Activated naive CD8-positive, alpha-beta T cell (primary cell): ENCODE data around the gene SLC9A4.

ENCODE experiments used
- H3K27ac Mint-ChIP-seq: one replicate; pipeline ENCODE4 v1.8.0; 2021; ENCODE audit warnings: mixed read lengths
- H3K27me3 Mint-ChIP-seq: one replicate; pipeline ENCODE4 v1.8.0; 2021; ENCODE audit warnings: mixed read lengths
- H3K36me3 Mint-ChIP-seq: one replicate; pipeline ENCODE4 v1.8.0; 2021; ENCODE audit warnings: mixed read lengths
- H3K4me1 Mint-ChIP-seq: one replicate; pipeline ENCODE4 v1.8.0; 2021; ENCODE audit warnings: low read depth, mixed read lengths
- H3K4me3 Mint-ChIP-seq: one replicate; pipeline ENCODE4 v1.8.0; 2021; ENCODE audit warnings: mild to moderate bottlenecking, mixed read lengths
- H3K9me3 Mint-ChIP-seq: one replicate; pipeline ENCODE4 v1.8.0; 2021; ENCODE audit warnings: low read depth, mixed read lengths

Gene SLC9A4

GRCh38 chr2:102473020-102473419, at the start of gene SLC9A4:
Gene SLC9A4 (plus strand): TSS chr2:102473226. CDS start chr2:102473760, 534 bp downstream.
- H3K4me1 Mint-ChIP-seq = no peaks in the 10 kb centered on the region
- H3K4me3 Mint-ChIP-seq = no peak within 1 kb of the TSS
- H3K36me3 Mint-ChIP-seq = no peaks in the 10 kb centered on the region
- peaks cover 11% of the 10 kb centered on the region for H3K9me3 Mint-ChIP-seq
- no peak within 1 kb of the TSS for H3K27ac Mint-ChIP-seq
- peaks cover 9% of the 10 kb centered on the region for H3K27me3 Mint-ChIP-seq

GRCh38 chr2:102423368-102423767, 49.7 kb upstream of the SLC9A4 start:
- H3K4me1 Mint-ChIP-seq = peaks cover 53% of the 10 kb centered on the region
- no peak overlapping the region for H3K27ac Mint-ChIP-seq
- H3K27me3 Mint-ChIP-seq = no peaks in the 10 kb centered on the region
- peaks cover 11% of the 10 kb centered on the region for H3K36me3 Mint-ChIP-seq
- no peak overlapping the region for H3K4me3 Mint-ChIP-seq
- H3K9me3 Mint-ChIP-seq = no peaks in the 10 kb centered on the region

GRCh38 chr2:102424754-102425153, 48.3 kb upstream of the SLC9A4 start:
- peaks cover 45% of the 10 kb centered on the region for H3K4me1 Mint-ChIP-seq
- peaks cover 11% of the 10 kb centered on the region for H3K36me3 Mint-ChIP-seq
- no peaks in the 10 kb centered on the region for H3K27me3 Mint-ChIP-seq
- no peaks in the 10 kb centered on the region for H3K9me3 Mint-ChIP-seq
- H3K4me3 Mint-ChIP-seq = no peak overlapping the region
- H3K27ac Mint-ChIP-seq = no peak overlapping the region

- peaks cover 11% of the 10 kb centered on the region for H3K36me3 Mint-ChIP-seq
These were observed 47.4 kb upstream of the SLC9A4 start for GRCh38 chr2:102425441-102426132.

GRCh38 chr2:102427249-102427648, 45.8 kb upstream of the SLC9A4 start:
- peaks cover 6% of the 10 kb centered on the region for H3K36me3 Mint-ChIP-seq

More at GRCh38 chr2:102425441-102426132, 47.4 kb upstream of the SLC9A4 start:
- H3K27me3 Mint-ChIP-seq = no peaks in the 10 kb centered on the region
- H3K4me1 Mint-ChIP-seq = peaks cover 42% of the 10 kb centered on the region
- H3K9me3 Mint-ChIP-seq = no peaks in the 10 kb centered on the region
- H3K4me3 Mint-ChIP-seq = no peak overlapping the region
- no peak overlapping the region for H3K27ac Mint-ChIP-seq

GRCh38 chr2:102428573-102428972, 44.5 kb upstream of the SLC9A4 start:
- Mint-ChIP-seq H3K4me1 (peaks cover 26% of the 10 kb centered on the region), H3K36me3 (peaks cover 3% of the 10 kb centered on the region), H3K27me3 (no peaks in the 10 kb centered on the region), H3K27ac (no peak overlapping the region), H3K9me3 (no peaks in the 10 kb centered on the region), H3K4me3 (no peak overlapping the region)

More at GRCh38 chr2:102427249-102427648, 45.8 kb upstream of the SLC9A4 start:
- Mint-ChIP-seq H3K9me3 (no peaks in the 10 kb centered on the region), H3K4me3 (no peak overlapping the region), H3K27ac (no peak overlapping the region), H3K27me3 (no peaks in the 10 kb centered on the region), H3K4me1 (peaks cover 38% of the 10 kb centered on the region)

- Mint-ChIP-seq H3K9me3 (no peaks in the 10 kb centered on the region), H3K36me3 (peaks cover 3% of the 10 kb centered on the region), H3K4me1 (peaks cover 34% of the 10 kb centered on the region), H3K4me3 (no peak overlapping the region), H3K27me3 (no peaks in the 10 kb centered on the region), H3K27ac (no peak overlapping the region)
These were observed 40.6 kb upstream of the SLC9A4 start for GRCh38 chr2:102432386-102432785.

GRCh38 chr2:102433973-102434654, 38.9 kb upstream of the SLC9A4 start:
- Mint-ChIP-seq H3K9me3 (no peaks in the 10 kb centered on the region), H3K27me3 (no peaks in the 10 kb centered on the region), H3K4me3 (no peak overlapping the region), H3K36me3 (peaks cover 3% of the 10 kb centered on the region), H3K4me1 (peaks cover 31% of the 10 kb centered on the region), H3K27ac (no peak overlapping the region)

GRCh38 chr2:102434655-102435381, 38.2 kb upstream of the SLC9A4 start:
- Mint-ChIP-seq H3K36me3 (peaks cover 3% of the 10 kb centered on the region), H3K9me3 (no peaks in the 10 kb centered on the region), H3K4me3 (no peak overlapping the region), H3K4me1 (peaks cover 27% of the 10 kb centered on the region), H3K27me3 (no peaks in the 10 kb centered on the region), H3K27ac (peak overlapping the region; percentile 87)

- Mint-ChIP-seq H3K27me3 (no peaks in the 10 kb centered on the region), H3K4me3 (peak overlapping the region; percentile 30), H3K9me3 (no peaks in the 10 kb centered on the region), H3K4me1 (peaks cover 24% of the 10 kb centered on the region), H3K27ac (peak overlapping the region; percentile 87), H3K36me3 (peaks cover 3% of the 10 kb centered on the region)
These were observed 37.3 kb upstream of the SLC9A4 start for GRCh38 chr2:102435741-102436140.

- peak overlapping the region; percentile 87 for H3K27ac Mint-ChIP-seq
- no peaks in the 10 kb centered on the region for H3K27me3 Mint-ChIP-seq
- H3K9me3 Mint-ChIP-seq = no peaks in the 10 kb centered on the region
- peak overlapping the region; percentile 30 for H3K4me3 Mint-ChIP-seq
- H3K4me1 Mint-ChIP-seq = peaks cover 20% of the 10 kb centered on the region
- H3K36me3 Mint-ChIP-seq = peaks cover 2% of the 10 kb centered on the region
These were observed 36.7 kb upstream of the SLC9A4 start for GRCh38 chr2:102436323-102436722.

- Mint-ChIP-seq H3K4me1 (peaks cover 15% of the 10 kb centered on the region), H3K36me3 (no peaks in the 10 kb centered on the region), H3K27me3 (no peaks in the 10 kb centered on the region), H3K4me3 (peak overlapping the region; percentile 44), H3K9me3 (no peaks in the 10 kb centered on the region), H3K27ac (no peak overlapping the region)
These were observed 35.9 kb upstream of the SLC9A4 start for GRCh38 chr2:102437122-102437521.

- no peaks in the 10 kb centered on the region for H3K27me3 Mint-ChIP-seq
- H3K4me3 Mint-ChIP-seq = no peak overlapping the region
- no peak overlapping the region for H3K27ac Mint-ChIP-seq
- peaks cover 22% of the 10 kb centered on the region for H3K4me1 Mint-ChIP-seq
- no peaks in the 10 kb centered on the region for H3K9me3 Mint-ChIP-seq
- no peaks in the 10 kb centered on the region for H3K36me3 Mint-ChIP-seq
These were observed 34.9 kb upstream of the SLC9A4 start for GRCh38 chr2:102438111-102438510.

- Mint-ChIP-seq H3K9me3 (no peaks in the 10 kb centered on the region), H3K4me1 (peaks cover 24% of the 10 kb centered on the region), H3K27me3 (no peaks in the 10 kb centered on the region), H3K27ac (no peak overlapping the region), H3K4me3 (no peak overlapping the region), H3K36me3 (no peaks in the 10 kb centered on the region)
These were observed 34.4 kb upstream of the SLC9A4 start for GRCh38 chr2:102438578-102438977.

- H3K36me3 Mint-ChIP-seq = no peaks in the 10 kb centered on the region
- H3K9me3 Mint-ChIP-seq = no peaks in the 10 kb centered on the region
- no peaks in the 10 kb centered on the region for H3K27me3 Mint-ChIP-seq
These were observed 33.8 kb upstream of the SLC9A4 start for GRCh38 chr2:102439065-102439695.

More at GRCh38 chr2:102439065-102439695, 33.8 kb upstream of the SLC9A4 start:
- Mint-ChIP-seq H3K4me3 (no peak overlapping the region), H3K27ac (no peak overlapping the region), H3K4me1 (peaks cover 24% of the 10 kb centered on the region)
